Measurements from ENCODE around the gene GIGYF2. TPM values are rescaled to one million over a fixed set of nuclear protein-coding genes. Genes with fewer than 3 reads are reported as not detected.

Gene GIGYF2
- total RNA-seq, 1 experiment from 2014 or later = 55.3 TPM

GRCh38 chr2:232892221-232892620, 195.1 kb downstream of the GIGYF2 start:
- no CpG with 5 or more reads among the region's 13 CpGs for WGBS (ENCODE audit: extremely low coverage, insufficient read length, low lambda C conversion rate)
- Mint-ChIP-seq H3K4me3 (no peak overlapping the region; a peak in 1 of 5 replicates), H3K27me3 (ENCODE audit: low read depth) (peaks cover 53% of the 10 kb centered on the region), H3K27ac (no peak overlapping the region), H3K4me1 (peaks cover 18 to 22% of the 10 kb centered on the region in 2 experiments), H3K36me3 (ENCODE audit: insufficient read depth in 1 of 3, low read depth in 3 of 3) (no peaks in the 10 kb centered on the region; a peak in 1 of 7 replicates), H3K9me3 (peaks cover 0 to 2% of the 10 kb centered on the region in 2 experiments; a peak in 2 of 5 replicates)
- H4K8ac ChIP-seq (replicated peaks; ENCODE audit: insufficient read length, low read depth, low read length) = no peak overlapping the region
- H3K23ac ChIP-seq (ENCODE audit: insufficient read length, low read depth, low read length) = no peak overlapping the region
- H3K79me1 ChIP-seq (ENCODE audit: insufficient read depth, low read depth, low read length, poor library complexity, severe bottlenecking) = no peaks in the 10 kb centered on the region
- H3K18ac ChIP-seq (ENCODE audit: insufficient read length, low read depth, low read length) = no peak overlapping the region
- no peak overlapping the region for H3K14ac ChIP-seq (ENCODE audit: insufficient read depth, low read length)
- H3T11ph ChIP-seq (ENCODE audit: low read length) = no peak overlapping the region
- no peaks in the 10 kb centered on the region; the same call in 1 of the 2 replicates for H3K4me1 ChIP-seq (ENCODE audit: insufficient read depth, low read length)
- no peaks in the 10 kb centered on the region for H3K9me3 ChIP-seq (ENCODE audit: control insufficient read depth, low read depth, low read length)
- no peaks in the 10 kb centered on the region for H4K20me1 ChIP-seq (ENCODE audit: control insufficient read depth, insufficient read depth, insufficient read length)
- no peak overlapping the region for H2BK20ac ChIP-seq (ENCODE audit: low read depth, low read length, poor library complexity, severe bottlenecking)
- H4K5ac ChIP-seq (ENCODE audit: insufficient read length, low read depth, low read length) = no peak overlapping the region
- H3K23me2 ChIP-seq (ENCODE audit: insufficient read length, low read depth, low read length, poor library complexity, severe bottlenecking) = no peaks in the 10 kb centered on the region
- no peak overlapping the region for H4K91ac ChIP-seq (ENCODE audit: insufficient read length, low read depth, low read length)
- no peak overlapping the region for H3K27ac ChIP-seq (ENCODE audit: insufficient read length, low read depth, low read length)
- no peak overlapping the region for H2BK120ac ChIP-seq (ENCODE audit: low read depth, low read length, poor library complexity, severe bottlenecking)
- no peak overlapping the region for H2AFZ ChIP-seq (ENCODE audit: low read length)
- H3K4me2 ChIP-seq (ENCODE audit: insufficient read depth, insufficient read length, low read length) = no peak overlapping the region
- H3K79me2 ChIP-seq (ENCODE audit: insufficient read depth, low read length) = no peaks in the 10 kb centered on the region
- H2AK5ac ChIP-seq (ENCODE audit: insufficient read length, low read length) = no peak overlapping the region
- H3K9ac ChIP-seq (ENCODE audit: extremely low read depth, insufficient read length, low read length) = no peak overlapping the region
- no peak overlapping the region for H2BK15ac ChIP-seq (ENCODE audit: low read depth, low read length)
- TF ChIP-seq CTCF (conservative IDR thresholded peaks at IDR 0.05) = no peak
- H2BK12ac ChIP-seq (ENCODE audit: insufficient read length, low read depth, low read length) = no peak overlapping the region
- no peak overlapping the region for H3K4ac ChIP-seq (ENCODE audit: low read depth, low read length)
- no peak overlapping the region for H3K56ac ChIP-seq (ENCODE audit: insufficient read length, low read depth, low read length)
- H3K27me3 ChIP-seq (ENCODE audit: insufficient read depth, low read length) = no peaks in the 10 kb centered on the region
- H2BK5ac ChIP-seq (ENCODE audit: insufficient read length, low read length) = no peak overlapping the region
- DNase-seq = no peak

Measured in H9 (cell line).